Limb (tissue), 2 donors: ENCODE measurements around the gene DLST.

Source experiments
- DNase-seq, 2 donors: peaks; one replicate each; pipeline ENCODE4 v3.0.0-alpha.2; 2016; ENCODE audit errors: extremely low spot score in 2 of 2

DLST gene

GRCh38 chr14:74938531-74939495, 57.1 kb downstream of the DLST start:
- peak in 1 of 2 donors; percentile 23 for DNase-seq

DNA sequence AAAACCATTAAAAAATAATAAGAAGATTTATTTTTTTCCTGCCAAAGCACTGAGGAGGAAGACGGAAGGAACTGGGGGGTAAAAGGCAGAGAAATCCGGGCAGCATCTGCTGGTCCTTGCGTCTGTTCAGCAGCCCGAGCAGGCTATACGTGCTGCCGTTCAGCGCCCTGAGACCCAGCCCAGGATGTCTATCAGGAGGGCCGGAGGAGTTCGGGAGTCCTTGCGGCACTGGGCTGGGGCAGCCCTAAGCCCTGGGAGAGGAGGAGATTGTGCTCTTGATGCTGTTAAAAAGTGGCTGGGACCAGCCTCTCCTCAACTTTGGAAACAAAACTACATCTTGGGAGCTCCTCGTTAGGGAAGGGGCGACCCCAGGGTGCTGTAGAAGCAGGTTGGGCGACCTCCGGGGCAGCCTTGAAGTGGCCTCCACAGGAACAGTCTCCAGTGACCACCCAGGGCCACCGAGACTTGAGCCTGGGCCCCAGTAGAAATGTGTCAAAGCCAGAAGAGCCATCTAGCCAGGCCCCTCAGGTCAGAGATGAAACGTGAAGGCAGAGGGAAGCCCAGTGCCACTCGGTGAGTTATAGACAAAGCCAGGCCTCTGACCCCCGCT, 59.3 kb downstream of the DLST start:
- DNase-seq = no peak

GRCh38 chr14:74941676-74942097, 60.0 kb downstream of the DLST start:
- no peak for DNase-seq

GRCh38 chr14:74942181-74942580, 60.5 kb downstream of the DLST start:
- no peak for DNase-seq

- no peak for DNase-seq
Observed at GRCh38 chr14:74942608-74943007, 60.9 kb downstream of the DLST start.

- peak in 1 of 2 donors; percentile 57 for DNase-seq
Observed at GRCh38 chr14:74945261-74945851, 63.6 kb downstream of the DLST start.

DNA sequence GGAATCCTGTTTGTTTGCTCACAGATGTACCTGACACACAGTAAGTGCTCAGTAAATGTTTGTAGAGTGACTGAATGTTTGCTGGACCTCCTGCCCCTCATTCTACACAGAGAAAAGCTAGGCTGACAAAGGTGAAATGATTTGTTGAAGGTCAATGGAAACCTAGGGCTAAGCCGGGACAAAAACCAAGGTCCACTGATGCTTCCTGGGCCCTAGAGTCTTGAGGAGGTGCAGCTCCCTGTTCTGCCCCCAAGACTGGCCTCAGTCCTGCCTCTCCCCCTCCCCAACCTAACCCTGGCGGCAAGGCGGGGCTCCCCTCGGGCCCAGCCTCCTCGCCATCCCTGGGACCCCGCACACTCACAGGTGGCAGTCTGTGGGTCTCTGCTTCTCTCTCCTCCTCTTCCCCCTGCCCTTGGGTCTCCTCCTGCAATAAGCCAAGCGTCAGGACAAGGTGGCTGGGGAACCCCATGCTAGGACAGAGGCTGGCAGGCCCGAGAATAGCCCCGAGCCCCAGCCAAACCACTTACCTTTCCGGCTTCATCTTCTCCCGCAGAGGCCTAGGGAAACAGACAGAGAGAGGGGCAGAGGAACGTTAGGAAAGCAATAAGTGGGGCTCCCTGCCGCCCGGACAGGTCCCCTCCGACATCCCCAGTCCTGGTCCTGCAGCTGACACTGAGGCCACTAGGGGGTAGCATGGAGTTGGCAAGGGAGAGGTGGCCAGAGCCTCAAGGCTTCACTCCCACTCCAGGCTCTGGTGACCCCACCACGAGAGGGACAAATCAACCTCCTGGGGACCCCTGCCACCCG, 64.3 kb downstream of the DLST start:
- peak; percentile 71 to 86 for DNase-seq

DNA sequence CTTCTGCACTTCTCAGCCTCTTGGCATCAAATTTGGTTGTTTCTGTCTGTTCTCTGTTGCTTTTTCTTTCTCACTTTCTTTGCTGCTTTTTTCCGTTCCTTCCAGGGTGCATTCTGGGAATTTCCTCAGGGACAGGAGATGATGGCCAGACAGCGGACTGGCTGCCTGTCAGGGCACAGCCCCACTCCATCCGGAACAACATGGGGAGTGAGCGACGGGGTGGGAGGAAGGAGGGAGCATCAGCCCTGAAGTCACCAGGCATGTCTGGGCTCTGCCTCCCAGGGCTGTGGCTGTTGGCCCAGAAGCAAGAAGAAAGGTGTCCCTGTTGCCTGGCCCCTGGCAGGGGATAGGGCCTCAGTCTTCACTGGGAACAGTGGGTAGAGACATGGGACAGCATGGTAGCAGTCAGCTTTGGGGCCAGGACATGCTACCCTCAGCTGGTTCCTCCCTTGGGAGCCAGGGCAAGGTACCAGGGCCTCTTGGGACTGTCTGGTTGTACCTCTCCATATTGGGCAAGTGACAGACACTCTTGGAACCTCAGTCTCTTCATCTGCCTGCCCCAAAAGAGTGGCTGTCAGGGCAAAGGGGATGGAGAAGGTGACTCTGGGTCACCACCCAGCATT, 65.1 kb downstream of the DLST start:
- no peak for DNase-seq

DNA sequence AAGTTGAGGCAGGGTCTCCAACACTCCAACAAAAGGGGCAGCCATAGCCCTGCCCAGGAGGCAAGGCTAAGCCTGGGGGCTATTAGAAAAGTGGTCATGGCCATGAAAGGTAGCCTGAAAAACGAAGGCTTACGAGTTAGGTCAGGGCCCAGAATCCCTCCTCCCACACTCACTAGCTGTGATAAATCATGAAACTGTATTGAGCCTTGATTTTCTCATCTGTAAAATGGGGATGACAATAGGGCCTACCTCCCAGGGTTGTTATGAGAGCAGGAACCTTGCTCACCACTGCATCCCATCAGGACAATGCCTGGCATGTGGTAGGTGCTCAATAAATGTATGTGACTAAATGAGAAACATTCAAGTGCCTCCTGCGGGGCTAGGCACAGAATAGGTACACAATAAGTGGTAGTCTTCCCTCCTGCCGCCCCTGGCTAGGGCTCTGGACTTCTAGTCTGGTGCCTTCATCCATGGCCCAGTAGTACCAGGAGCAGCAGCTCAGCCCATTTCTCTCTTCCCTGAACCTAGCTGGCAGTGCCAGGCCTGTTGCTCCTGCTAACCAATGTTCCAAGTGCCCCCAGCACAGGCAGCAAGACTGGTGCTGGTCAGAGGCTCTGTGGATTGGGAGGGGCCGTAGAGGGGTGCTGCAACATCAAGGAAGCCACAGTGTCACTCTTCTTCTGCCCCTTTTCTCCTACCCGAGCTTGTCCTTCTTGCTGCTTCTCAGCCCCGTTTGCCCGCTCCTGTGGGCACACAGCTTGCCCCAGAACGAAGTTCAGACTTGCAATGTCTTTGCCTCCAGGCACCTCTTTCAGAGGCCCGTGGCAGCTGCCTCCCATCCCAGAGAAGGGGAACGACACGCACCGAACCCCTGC, 65.9 kb downstream of the DLST start:
- no peak for DNase-seq

DNA sequence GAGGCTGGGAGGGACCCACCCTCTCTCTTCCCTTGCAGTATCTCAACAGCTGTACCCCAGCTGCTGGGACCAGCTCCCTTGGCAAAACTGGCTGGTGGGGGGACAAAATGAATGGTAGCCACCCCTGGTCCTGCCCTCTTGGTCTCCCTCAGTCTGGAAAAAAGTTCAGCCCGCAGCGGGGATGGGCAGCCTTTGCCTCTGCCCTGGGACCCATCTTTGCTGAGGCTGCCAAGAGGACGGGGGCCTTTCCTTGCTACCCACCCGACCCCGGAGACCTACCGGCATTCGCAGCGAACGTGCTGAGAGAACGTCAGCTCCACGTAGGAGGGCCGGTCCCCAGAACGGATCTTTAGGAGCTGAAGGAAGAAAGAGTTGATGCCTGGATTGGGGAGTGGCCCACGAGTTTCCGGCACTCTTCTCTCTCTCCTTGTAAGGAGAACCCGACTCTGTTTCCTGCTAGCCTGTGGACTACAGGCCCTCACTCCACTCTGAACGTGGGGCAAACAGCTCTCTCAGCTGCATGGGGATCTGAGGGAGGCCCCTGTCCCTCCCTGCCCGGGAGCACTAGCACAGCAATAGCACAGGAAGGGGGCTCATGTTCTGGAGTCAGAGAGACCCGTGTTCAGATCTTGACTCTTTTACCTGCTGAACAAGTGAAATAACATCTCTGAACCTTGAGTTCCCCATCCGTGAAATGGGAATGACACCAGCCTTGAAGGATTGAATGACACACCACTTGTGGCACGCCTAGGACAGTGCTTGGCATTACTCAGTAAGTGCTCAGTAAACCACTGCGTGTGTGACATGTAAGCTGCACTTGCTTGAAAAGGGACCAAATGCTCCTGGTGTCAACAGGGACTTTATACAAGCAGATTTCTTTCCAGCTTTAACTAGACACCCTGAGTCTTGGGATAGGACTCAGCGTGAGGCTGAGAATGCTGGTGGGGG, 66.8 kb downstream of the DLST start:
- no peak for DNase-seq

- DNase-seq = no peak
Observed at GRCh38 chr14:74949191-74949601, 67.5 kb downstream of the DLST start.

GRCh38 chr14:74949859-74950573, 68.3 kb downstream of the DLST start:
- no peak for DNase-seq

DNA sequence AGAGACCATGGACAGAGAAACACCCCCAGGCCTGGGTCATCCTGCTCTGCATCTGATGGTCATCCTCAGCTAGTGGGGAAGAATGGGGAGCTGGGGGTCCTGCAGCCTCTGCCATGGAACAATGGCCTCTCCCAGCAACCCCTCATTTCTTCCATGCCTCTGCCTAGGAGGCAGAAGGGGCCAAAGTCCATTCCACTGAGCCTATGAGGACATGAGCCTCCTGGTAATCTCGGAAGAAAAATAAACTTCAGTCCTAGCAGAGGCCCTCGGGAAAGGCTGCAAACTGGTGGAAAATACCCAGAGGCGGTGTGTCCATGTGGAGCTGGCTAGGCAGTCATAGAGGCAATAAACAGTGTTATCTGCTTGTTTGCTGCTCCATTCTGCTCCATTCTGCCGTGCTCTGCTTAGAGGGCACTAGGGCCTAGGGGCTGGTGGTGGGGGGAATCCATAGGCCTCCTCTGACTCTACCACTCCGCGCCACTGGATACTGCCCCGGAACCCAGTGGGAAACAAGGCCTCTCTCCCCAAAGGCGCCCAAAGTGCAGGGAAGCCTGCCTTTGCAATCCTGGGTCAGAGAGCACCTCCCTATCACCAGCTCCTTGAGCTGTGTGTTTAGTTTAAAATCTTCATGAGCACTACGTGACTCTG, 69.2 kb downstream of the DLST start:
- DNase-seq = no peak

GRCh38 chr14:74951443-74952179, 69.9 kb downstream of the DLST start:
- DNase-seq = no peak

- DNase-seq = no peak
Observed at GRCh38 chr14:74952180-74952665, 70.5 kb downstream of the DLST start.

- no peak for DNase-seq
Observed at GRCh38 chr14:74952697-74953484, 71.2 kb downstream of the DLST start.
